Neural crest cell (in vitro differentiated cells): ENCODE data around the gene CHN2. TPM values are rescaled to one million over a fixed set of nuclear protein-coding genes. Genes with fewer than 3 reads are reported as not detected.

Experiments
- DNase-seq: peaks from one replicate; pipeline ENCODE4 v3.0.0; 2021; ENCODE audit warnings: low read depth, mixed read lengths, low spot score
- H3K27ac Mint-ChIP-seq: one replicate; pipeline ENCODE4 v1.8.0; 2021; ENCODE audit warnings: mild to moderate bottlenecking, mixed read lengths; ENCODE audit not compliant: unreplicated experiment
- H3K27me3 Mint-ChIP-seq: 2 replicates; pipeline ENCODE4 v1.8.0; 2021; ENCODE audit warnings: low read depth, mild to moderate bottlenecking, mixed read lengths
- H3K36me3 Mint-ChIP-seq: 2 replicates; pipeline ENCODE4 v1.8.0; 2021; ENCODE audit warnings: low read depth, mild to moderate bottlenecking, mixed read lengths
- H3K4me1 Mint-ChIP-seq: 2 replicates; pipeline ENCODE4 v1.8.0; 2021; ENCODE audit warnings: mixed read lengths
- H3K4me3 Mint-ChIP-seq: one replicate; pipeline ENCODE4 v1.8.0; 2021; ENCODE audit warnings: mild to moderate bottlenecking, mixed read lengths
- H3K9me3 Mint-ChIP-seq: 2 replicates; pipeline ENCODE4 v1.8.0; 2021; ENCODE audit warnings: mixed read lengths
- total RNA-seq: library from RNA; stranded (reverse); gene quantifications from 2 replicates; pipeline ENCODE4 v1.2.1, GENCODE V29; 2021
- TF ChIP-seq, protein P1 (sequence below): fragments of 200-600 bp; sonication (generic); conservative IDR thresholded peaks from 2 replicates; pipeline ENCODE4 v1.5.0; 2021; ENCODE audit warnings: antibody characterized with exemption, mild to moderate bottlenecking

CHN2 gene
- total RNA-seq, 1 donor from 2014 or later, result 15.4 TPM

DNA sequence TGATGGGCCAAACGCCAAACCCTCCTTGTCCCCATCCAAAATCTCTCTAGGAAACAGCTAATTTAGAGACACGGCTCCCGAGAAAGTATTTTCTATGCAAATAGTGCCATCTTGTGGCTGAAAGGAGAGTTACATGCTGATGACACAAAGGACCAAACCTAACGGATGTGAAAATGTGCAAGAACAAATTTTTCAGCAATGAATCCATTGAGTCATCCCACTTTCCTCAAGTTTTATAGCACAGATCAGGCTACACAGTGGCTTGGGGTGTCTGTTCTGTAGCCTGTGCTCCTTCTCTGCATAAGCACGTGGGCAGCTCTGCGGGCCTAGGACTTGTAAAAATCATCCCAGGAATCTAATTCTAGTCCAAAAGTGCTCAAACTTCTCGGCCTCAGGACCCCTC is 214.3 kb downstream of the CHN2 start:
- TF ChIP-seq, protein P1, sequence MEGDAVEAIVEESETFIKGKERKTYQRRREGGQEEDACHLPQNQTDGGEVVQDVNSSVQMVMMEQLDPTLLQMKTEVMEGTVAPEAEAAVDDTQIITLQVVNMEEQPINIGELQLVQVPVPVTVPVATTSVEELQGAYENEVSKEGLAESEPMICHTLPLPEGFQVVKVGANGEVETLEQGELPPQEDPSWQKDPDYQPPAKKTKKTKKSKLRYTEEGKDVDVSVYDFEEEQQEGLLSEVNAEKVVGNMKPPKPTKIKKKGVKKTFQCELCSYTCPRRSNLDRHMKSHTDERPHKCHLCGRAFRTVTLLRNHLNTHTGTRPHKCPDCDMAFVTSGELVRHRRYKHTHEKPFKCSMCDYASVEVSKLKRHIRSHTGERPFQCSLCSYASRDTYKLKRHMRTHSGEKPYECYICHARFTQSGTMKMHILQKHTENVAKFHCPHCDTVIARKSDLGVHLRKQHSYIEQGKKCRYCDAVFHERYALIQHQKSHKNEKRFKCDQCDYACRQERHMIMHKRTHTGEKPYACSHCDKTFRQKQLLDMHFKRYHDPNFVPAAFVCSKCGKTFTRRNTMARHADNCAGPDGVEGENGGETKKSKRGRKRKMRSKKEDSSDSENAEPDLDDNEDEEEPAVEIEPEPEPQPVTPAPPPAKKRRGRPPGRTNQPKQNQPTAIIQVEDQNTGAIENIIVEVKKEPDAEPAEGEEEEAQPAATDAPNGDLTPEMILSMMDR, result peak; percentile 92
- Mint-ChIP-seq H3K9me3 (no peaks in the 10 kb centered on the region), H3K4me1 (peaks cover 13% of the 10 kb centered on the region), H3K27me3 (no peaks in the 10 kb centered on the region), H3K4me3 (no peak overlapping the region), H3K36me3 (no peaks in the 10 kb centered on the region), H3K27ac (no peak overlapping the region)
- peak; percentile 78 for DNase-seq

DNA sequence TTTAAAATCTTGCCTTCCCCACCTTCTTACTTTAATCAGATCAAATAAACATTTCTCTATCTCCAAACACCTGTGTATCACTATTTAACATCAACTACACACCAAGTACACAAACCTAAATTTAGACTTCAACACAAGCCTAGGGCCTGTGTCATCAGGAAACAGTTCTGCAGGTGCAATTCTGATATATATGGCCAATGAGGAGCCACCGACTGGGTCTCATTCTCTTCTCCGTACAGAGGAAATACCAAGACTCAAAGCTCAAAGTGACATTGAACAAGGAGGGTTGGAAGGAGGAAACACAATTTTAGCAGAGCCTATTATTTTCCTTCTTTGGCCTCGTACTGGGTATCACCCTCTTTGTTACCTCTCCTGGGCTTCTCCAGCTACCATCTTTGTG is 216.4 kb downstream of the CHN2 start:
- Mint-ChIP-seq H3K9me3 (no peaks in the 10 kb centered on the region), H3K4me1 (peaks cover 13% of the 10 kb centered on the region), H3K4me3 (no peak overlapping the region), H3K27ac (no peak overlapping the region), H3K27me3 (no peaks in the 10 kb centered on the region), H3K36me3 (no peaks in the 10 kb centered on the region)
- DNase-seq, result no peak
- TF ChIP-seq, protein P1, result no peak

DNA sequence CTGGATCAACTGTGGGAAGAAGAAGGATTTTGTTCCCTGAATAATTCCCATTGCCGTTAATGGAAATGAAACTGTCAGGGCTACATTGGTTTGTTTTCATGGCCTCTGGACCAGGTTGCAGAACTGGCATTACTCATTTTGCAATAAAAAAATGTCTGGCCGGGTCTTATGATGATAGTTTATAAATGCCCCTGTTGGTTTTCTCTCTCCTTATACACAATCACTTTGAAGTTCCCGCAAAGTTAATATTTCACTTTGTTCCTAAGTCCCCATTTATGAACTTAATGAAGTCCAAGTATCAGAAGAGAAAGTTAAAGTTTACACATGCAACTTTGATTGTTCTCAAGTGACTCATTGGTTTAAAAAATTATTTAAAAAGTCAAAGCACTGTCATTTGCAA is 218.3 kb downstream of the CHN2 start:
- Mint-ChIP-seq H3K4me3 (no peak overlapping the region), H3K27me3 (no peaks in the 10 kb centered on the region)

DNA sequence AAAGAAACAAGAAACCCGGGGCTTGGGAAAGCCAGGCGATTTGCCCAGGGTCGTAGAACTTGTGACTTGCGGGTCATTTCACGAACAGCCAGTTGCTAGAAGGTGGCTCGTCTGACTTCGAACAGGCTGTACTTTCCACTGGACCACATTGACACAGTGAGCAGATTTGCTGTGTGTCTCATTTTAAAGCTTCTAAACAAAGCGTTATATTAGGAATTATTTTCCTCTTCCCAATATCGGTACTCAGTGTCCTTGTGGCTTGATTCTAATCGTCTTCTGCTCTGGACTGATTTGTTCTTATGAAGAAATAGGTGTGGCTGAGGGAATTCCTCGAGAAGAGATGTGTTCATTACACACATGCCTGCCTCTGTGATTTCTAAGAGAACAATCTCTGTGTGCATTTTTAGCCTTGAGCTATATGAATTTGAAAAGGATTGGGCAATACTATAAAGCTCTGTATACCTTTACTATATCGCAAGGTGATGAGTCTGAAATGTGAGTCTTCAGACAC is 219.1 kb downstream of the CHN2 start:
- Mint-ChIP-seq H3K27me3 (no peaks in the 10 kb centered on the region), H3K36me3 (no peaks in the 10 kb centered on the region), H3K9me3 (no peaks in the 10 kb centered on the region), H3K27ac (no peak overlapping the region), H3K4me3 (no peak overlapping the region), H3K4me1 (peaks cover 3% of the 10 kb centered on the region)
- TF ChIP-seq, protein P1, result no peak
- DNase-seq, result no peak

More for the DNA sequence above, 218.3 kb downstream of the CHN2 start:
- H3K36me3 Mint-ChIP-seq, result no peaks in the 10 kb centered on the region
- DNase-seq, result no peak
- peaks cover 6% of the 10 kb centered on the region for H3K4me1 Mint-ChIP-seq
- H3K9me3 Mint-ChIP-seq, result no peaks in the 10 kb centered on the region
- H3K27ac Mint-ChIP-seq, result no peak overlapping the region
- TF ChIP-seq, protein P1, result no peak

DNA sequence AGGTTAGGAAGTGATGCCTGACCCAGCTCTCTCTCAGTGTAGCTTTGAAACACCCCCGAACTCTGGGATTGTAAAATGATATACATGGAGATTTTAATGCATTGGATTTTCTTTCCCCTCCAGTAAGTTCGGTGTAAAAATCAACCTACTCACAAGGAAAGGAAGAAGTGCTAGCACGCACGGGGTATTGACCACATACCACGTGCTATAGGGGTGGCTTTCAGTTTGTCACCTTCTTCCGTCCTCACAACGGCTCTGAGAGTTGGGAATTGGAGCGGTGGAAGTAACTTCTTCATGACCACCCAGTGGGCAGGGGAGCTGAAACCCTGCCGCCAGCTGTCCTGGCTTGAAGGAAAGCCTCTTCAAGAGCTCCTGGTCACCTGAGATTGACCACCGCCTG is 219.6 kb downstream of the CHN2 start:
- DNase-seq, result no peak
- Mint-ChIP-seq H3K4me3 (no peak overlapping the region), H3K27ac (no peak overlapping the region), H3K27me3 (no peaks in the 10 kb centered on the region), H3K4me1 (no peaks in the 10 kb centered on the region), H3K9me3 (no peaks in the 10 kb centered on the region), H3K36me3 (no peaks in the 10 kb centered on the region)
- TF ChIP-seq, protein P1, result no peak

DNA sequence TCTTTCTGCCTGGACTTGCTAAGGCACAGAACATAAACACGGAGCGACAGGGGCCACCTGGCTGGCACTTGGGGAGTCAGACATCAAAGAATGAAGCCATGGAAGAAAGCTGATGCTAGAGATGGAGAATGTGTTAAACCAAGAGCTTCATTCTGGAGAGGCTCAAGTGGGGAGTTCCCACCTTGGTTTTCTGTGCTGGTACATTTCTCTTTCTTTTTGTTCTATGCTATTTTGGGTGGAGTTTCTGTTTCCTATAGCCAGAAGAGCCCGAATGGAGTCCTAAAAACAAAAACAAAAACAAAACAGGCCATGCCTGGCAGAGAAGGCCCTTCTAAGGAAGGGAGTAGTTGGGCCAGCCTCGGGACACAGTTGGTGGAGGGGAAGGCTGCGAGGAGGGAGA is 220.6 kb downstream of the CHN2 start:
- Mint-ChIP-seq H3K9me3 (no peaks in the 10 kb centered on the region), H3K36me3 (no peaks in the 10 kb centered on the region), H3K27ac (no peak overlapping the region), H3K4me3 (no peak overlapping the region), H3K4me1 (no peaks in the 10 kb centered on the region), H3K27me3 (no peaks in the 10 kb centered on the region)
- TF ChIP-seq, protein P1, result no peak
- DNase-seq, result no peak
